A673 (cell line): ENCODE data around the gene CHD8.

Experiments
- EZH2 ChIP-seq: fragments of 200-600 bp; sonication (generic); IDR thresholded peaks from 2 replicates; pipeline ENCODE4 v1.6.1; 2017; ENCODE audit warnings: borderline replicate concordance, low read depth, mild to moderate bottlenecking, mixed read lengths, antibody characterized with exemption, low read length; ENCODE audit not compliant: poor library complexity, severe bottlenecking
- TF ChIP-seq, protein P1 (sequence below): fragments of 300-800, 200-600 bp; sonication (generic); conservative IDR thresholded peaks from 2 replicates; pipeline ENCODE4 v1.5.1; 2017; ENCODE audit warnings: low read depth, mild to moderate bottlenecking, antibody characterized with exemption, low read length, moderate library complexity, mixed read lengths

DNA sequence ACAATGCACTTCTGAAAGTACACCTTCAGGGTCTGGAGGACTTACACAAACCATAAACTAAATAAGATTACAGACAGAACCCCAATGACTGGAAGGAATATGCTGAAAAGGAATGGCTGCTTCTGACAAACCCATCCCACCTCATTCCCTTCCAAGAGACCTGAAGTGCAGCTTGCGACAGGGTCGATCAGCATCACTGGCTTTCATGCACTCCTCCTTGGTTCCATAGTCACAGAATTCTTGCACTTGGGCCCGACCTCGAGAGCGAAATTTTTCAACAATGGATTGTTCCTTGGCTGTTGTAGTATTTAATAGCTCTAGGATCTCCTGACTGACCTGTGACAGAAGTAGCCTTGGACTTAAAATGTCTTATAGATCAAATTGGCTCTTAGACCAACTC is 45.6 kb upstream of the CHD8 start:
- TF ChIP-seq, protein P1, sequence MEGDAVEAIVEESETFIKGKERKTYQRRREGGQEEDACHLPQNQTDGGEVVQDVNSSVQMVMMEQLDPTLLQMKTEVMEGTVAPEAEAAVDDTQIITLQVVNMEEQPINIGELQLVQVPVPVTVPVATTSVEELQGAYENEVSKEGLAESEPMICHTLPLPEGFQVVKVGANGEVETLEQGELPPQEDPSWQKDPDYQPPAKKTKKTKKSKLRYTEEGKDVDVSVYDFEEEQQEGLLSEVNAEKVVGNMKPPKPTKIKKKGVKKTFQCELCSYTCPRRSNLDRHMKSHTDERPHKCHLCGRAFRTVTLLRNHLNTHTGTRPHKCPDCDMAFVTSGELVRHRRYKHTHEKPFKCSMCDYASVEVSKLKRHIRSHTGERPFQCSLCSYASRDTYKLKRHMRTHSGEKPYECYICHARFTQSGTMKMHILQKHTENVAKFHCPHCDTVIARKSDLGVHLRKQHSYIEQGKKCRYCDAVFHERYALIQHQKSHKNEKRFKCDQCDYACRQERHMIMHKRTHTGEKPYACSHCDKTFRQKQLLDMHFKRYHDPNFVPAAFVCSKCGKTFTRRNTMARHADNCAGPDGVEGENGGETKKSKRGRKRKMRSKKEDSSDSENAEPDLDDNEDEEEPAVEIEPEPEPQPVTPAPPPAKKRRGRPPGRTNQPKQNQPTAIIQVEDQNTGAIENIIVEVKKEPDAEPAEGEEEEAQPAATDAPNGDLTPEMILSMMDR: no peak
- TF ChIP-seq EZH2: no peak
